GM19397 (cell line): Measurements from ENCODE around the gene A2M.

Experiments
- ATAC-seq: cut with Tn5 transposase; IDR thresholded peaks from one replicate; pipeline ENCODE4 v1.9.1; 2021; ENCODE audit warnings: mild to moderate bottlenecking, moderate library complexity; ENCODE audit not compliant: unreplicated experiment

A2M gene

GRCh38 chr12:9074484-9075137 lies 41.1 kb downstream of the A2M start:
- no peak for ATAC-seq

- no peak for ATAC-seq
Measured at GRCh38 chr12:9073076-9073475, 42.6 kb downstream of the A2M start.

- ATAC-seq, result no peak
Measured at GRCh38 chr12:9072481-9073038, 43.2 kb downstream of the A2M start.

GRCh38 chr12:9071969-9072368 lies 43.8 kb downstream of the A2M start:
- no peak for ATAC-seq

GRCh38 chr12:9071518-9071917 lies 44.2 kb downstream of the A2M start:
- no peak for ATAC-seq

- ATAC-seq, result no peak
Measured at GRCh38 chr12:9070351-9070750, 45.4 kb downstream of the A2M start.

GRCh38 chr12:9068600-9068999 lies 47.1 kb downstream of the A2M start:
- no peak for ATAC-seq

- ATAC-seq, result no peak
Measured at GRCh38 chr12:9068086-9068485, 47.6 kb downstream of the A2M start.

GRCh38 chr12:9066755-9067423 lies 48.8 kb downstream of the A2M start:
- ATAC-seq, result no peak

GRCh38 chr12:9066183-9066623 lies 49.5 kb downstream of the A2M start:
- no peak for ATAC-seq

GRCh38 chr12:9065607-9065856 lies 50.2 kb downstream of the A2M start:
- no peak for ATAC-seq

GRCh38 chr12:9064815-9065606 lies 50.7 kb downstream of the A2M start:
- peak; percentile 9 for ATAC-seq

- peak; percentile 74 for ATAC-seq
Measured at GRCh38 chr12:9064201-9064814, 51.4 kb downstream of the A2M start.

GRCh38 chr12:9052610-9053009 lies 63.1 kb downstream of the A2M start:
- ATAC-seq, result no peak

GRCh38 chr12:9051158-9051550 lies 64.6 kb downstream of the A2M start:
- ATAC-seq, result no peak

GRCh38 chr12:9050521-9051157 lies 65.1 kb downstream of the A2M start:
- ATAC-seq, result no peak

- no peak for ATAC-seq
Measured at GRCh38 chr12:9049520-9050133, 66.1 kb downstream of the A2M start.

- ATAC-seq, result no peak
Measured at GRCh38 chr12:9048930-9049329, 66.8 kb downstream of the A2M start.

- no peak for ATAC-seq
Measured at GRCh38 chr12:9047105-9047504, 68.6 kb downstream of the A2M start.

- ATAC-seq, result no peak
Measured at GRCh38 chr12:9043766-9044165, 72.0 kb downstream of the A2M start.

- ATAC-seq, result no peak
Measured at GRCh38 chr12:9041321-9041720, 74.4 kb downstream of the A2M start.
